Measurements from ENCODE around the gene CENPO.

- TF ChIP-seq POLR2AphosphoS5 (IDR thresholded peaks at IDR 0.05; ENCODE audit: low read depth, low read length) = no peak
- TF ChIP-seq REST (IDR thresholded peaks at IDR 0.05; ENCODE audit: insufficient read depth in 1 of 2, low read depth in 2 of 2, low read length in 2 of 2) = no peak
- TF ChIP-seq FOXP2 (optimal IDR thresholded peaks at IDR 0.05; ENCODE audit: borderline replicate concordance, extremely low read depth, extremely low read length, insufficient read depth) = no peak
- no peak for TF ChIP-seq SIN3A (IDR thresholded peaks at IDR 0.05; ENCODE audit: borderline replicate concordance, insufficient read depth, low read length)
- no peak for TF ChIP-seq TAF1 (IDR thresholded peaks at IDR 0.05; ENCODE audit: borderline replicate concordance, insufficient read depth, low read length)
Observed at GRCh38 chr2:24743924-24744323, 49.3 kb upstream of the CENPO start.
